AG04450 (cell line): ENCODE measurements around the gene FAM3A. TPM values are rescaled to one million over a fixed set of nuclear protein-coding genes. Genes with fewer than 3 reads are reported as not detected.
"Not testable (repeated sequence)": the region's sequence is repeated elsewhere in the genome, so short reads cannot be mapped to it uniquely, and the experiment has no call there.

Experiments
- CTCF ChIA-PET: fragments of 300-600, 350-600 bp; formaldehyde crosslinking; extraction: SDS; loops from one replicate; lab custom pipeline; 2022; ENCODE audit warnings: antibody characterized with exemption, inconsistent platforms; lab: Charles Lee
- POLR2A ChIA-PET: fragments of 350-600 bp; formaldehyde crosslinking; extraction: SDS; loops from one replicate; lab custom pipeline; 2021; ENCODE audit warnings: antibody characterized with exemption, inconsistent platforms; lab: Yijun Ruan, JAX
- DNase-seq: peaks from one replicate; pipeline ENCODE4 v3.0.0-alpha.2; 2011; ENCODE audit warnings: low read depth, low spot score
- H3K27ac ChIP-seq: one replicate; pipeline ENCODE4 v1.5.1; 2012; ENCODE audit warnings: low read depth, low read length, control low read depth
- H3K27me3 ChIP-seq: one replicate; pipeline ENCODE4 v1.6.0; 2012; ENCODE audit warnings: low read length; ENCODE audit not compliant: control insufficient read depth, insufficient read depth
- H3K4me3 ChIP-seq: 2 replicates; pipeline ENCODE4 v1.5.1; 2011; ENCODE audit warnings: mild to moderate bottlenecking, low read depth, low read length, control low read depth
- H3K9me3 ChIP-seq: 2 replicates; pipeline ENCODE4 v1.5.1; 2012; ENCODE audit warnings: low read length; ENCODE audit not compliant: control insufficient read depth, insufficient read depth
- polyA minus RNA-seq: library from RNA; depleted of rRNA, polyadenylated mRNA; stranded (reverse); fragments of >200 nt; gene quantifications from 2 replicates; pipeline ENCODE4 v1.2.3, GENCODE V29; 2011; rRNA and poly(A)+ RNA removed
- polyA plus RNA-seq: library from polyadenylated mRNA; depleted of rRNA; stranded (reverse); fragments of >200 nt; gene quantifications from 2 replicates; pipeline ENCODE4 v1.2.3, GENCODE V29; 2011; rRNA removed
- TF ChIP-seq, protein P1 (sequence below): IDR thresholded peaks from 2 replicates; pipeline ENCODE4 v1.5.1; 2011; ENCODE audit warnings: low read depth, low read length, control low read depth, inconsistent platforms

Gene FAM3A
- polyA plus RNA-seq, result 15.5 and 19.5 TPM in 2 replicates
- polyA minus RNA-seq, result 10.0 and 11.9 TPM in 2 replicates

DNA sequence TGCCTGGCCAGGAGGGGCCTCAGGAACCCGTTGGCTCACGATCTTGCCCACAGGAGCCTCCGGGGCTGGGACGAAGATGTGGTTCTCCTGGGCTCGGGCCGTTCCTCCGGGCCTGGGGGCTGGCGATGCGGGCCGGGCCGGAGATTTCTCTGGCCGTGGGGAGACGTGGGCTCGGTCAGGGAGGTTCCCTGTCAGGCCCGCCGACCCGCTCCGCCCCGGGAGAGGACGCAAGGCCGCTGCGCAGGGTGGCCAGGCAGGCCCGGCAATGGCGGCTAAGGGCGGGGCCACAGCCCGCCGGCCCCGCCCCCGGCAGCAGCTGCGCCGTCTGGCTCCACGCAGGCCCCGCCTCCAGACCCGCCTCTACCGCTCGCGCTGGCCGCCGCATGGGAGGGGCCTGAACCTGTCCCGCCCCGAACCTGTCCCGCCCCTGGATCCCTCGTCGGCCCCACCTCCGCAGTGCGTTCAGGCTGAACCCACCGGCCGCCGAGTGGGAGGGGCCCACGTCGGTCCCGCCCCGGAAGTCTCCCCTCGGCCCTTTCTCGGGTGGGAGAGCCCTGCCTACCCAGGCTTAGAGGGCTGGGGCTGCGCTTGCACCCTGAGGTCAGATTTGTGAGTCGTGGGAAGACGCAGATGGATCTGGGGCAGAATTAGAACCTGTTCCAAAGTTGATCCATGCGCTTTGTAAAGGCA, at the start of gene FAM3A:
Gene FAM3A, minus strand, starts transcription at position 267 of the 690 bp plus-strand sequence. CDS start 460 bp downstream, outside the sequence.
- H3K27me3 ChIP-seq, result no peaks in the 10 kb centered on the region
- POLR2A ChIA-PET, result interaction anchor here (0.8 to 2.7 kb wide), 3 partner anchors 11 to 37 kb away, joined by 3 to 12 read pairs (median 5); partner anchors contain the start of genes LAGE3 and SLC10A3
- CTCF ChIA-PET, result interaction anchor here (2.9 kb wide), 1 partner anchor 11 kb away, joined by 12 read pairs; no protein-coding TSS in a partner anchor

GRCh38 chrX:154562295-154562694, 46.3 kb upstream of the FAM3A start:
- CTCF ChIA-PET, POLR2A ChIA-PET, H3K27me3 ChIP-seq, H3K27ac ChIP-seq, DNase-seq, H3K9me3 ChIP-seq, H3K4me3 ChIP-seq: not testable (repeated sequence)

More for the DNA sequence above, at the start of gene FAM3A:
- peak within 1 kb of the TSS; percentile 68 for H3K4me3 ChIP-seq
- no peaks in the 10 kb centered on the region for H3K9me3 ChIP-seq
- H3K27ac ChIP-seq, result peak within 1 kb of the TSS; percentile 81
- peak; percentile 73 for DNase-seq
- TF ChIP-seq, protein P1, sequence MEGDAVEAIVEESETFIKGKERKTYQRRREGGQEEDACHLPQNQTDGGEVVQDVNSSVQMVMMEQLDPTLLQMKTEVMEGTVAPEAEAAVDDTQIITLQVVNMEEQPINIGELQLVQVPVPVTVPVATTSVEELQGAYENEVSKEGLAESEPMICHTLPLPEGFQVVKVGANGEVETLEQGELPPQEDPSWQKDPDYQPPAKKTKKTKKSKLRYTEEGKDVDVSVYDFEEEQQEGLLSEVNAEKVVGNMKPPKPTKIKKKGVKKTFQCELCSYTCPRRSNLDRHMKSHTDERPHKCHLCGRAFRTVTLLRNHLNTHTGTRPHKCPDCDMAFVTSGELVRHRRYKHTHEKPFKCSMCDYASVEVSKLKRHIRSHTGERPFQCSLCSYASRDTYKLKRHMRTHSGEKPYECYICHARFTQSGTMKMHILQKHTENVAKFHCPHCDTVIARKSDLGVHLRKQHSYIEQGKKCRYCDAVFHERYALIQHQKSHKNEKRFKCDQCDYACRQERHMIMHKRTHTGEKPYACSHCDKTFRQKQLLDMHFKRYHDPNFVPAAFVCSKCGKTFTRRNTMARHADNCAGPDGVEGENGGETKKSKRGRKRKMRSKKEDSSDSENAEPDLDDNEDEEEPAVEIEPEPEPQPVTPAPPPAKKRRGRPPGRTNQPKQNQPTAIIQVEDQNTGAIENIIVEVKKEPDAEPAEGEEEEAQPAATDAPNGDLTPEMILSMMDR, result no peak

DNA sequence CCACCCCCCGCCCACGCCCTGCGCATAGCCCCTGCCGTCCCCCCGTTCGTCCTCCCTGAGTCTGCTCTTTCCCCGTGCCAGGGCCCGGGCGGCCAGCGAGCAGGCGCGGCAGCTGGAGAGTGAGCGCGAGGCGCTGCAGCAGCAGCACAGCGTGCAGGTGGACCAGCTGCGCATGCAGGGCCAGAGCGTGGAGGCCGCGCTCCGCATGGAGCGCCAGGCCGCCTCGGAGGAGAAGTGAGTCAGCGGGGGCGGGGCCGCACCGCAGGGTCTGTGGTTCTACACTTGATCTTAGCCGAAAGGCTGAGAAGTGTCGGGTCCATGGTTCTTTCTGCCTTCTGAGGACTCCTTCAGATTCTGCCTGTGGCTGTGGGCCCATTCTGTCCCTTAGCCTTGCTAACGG, 44.3 kb upstream of the FAM3A start:
- H3K27ac ChIP-seq, POLR2A ChIA-PET, DNase-seq, H3K4me3 ChIP-seq, H3K9me3 ChIP-seq, CTCF ChIA-PET, H3K27me3 ChIP-seq: not testable (repeated sequence)

GRCh38 chrX:154558896-154559295, 42.9 kb upstream of the FAM3A start:
- H3K9me3 ChIP-seq, POLR2A ChIA-PET, H3K4me3 ChIP-seq, DNase-seq, H3K27ac ChIP-seq, H3K27me3 ChIP-seq, CTCF ChIA-PET: not testable (repeated sequence)

- H3K9me3 ChIP-seq, DNase-seq, H3K27me3 ChIP-seq, CTCF ChIA-PET, H3K27ac ChIP-seq, POLR2A ChIA-PET, H3K4me3 ChIP-seq: not testable (repeated sequence)
Measured at GRCh38 chrX:154558060-154558690, 42.1 kb upstream of the FAM3A start.

DNA sequence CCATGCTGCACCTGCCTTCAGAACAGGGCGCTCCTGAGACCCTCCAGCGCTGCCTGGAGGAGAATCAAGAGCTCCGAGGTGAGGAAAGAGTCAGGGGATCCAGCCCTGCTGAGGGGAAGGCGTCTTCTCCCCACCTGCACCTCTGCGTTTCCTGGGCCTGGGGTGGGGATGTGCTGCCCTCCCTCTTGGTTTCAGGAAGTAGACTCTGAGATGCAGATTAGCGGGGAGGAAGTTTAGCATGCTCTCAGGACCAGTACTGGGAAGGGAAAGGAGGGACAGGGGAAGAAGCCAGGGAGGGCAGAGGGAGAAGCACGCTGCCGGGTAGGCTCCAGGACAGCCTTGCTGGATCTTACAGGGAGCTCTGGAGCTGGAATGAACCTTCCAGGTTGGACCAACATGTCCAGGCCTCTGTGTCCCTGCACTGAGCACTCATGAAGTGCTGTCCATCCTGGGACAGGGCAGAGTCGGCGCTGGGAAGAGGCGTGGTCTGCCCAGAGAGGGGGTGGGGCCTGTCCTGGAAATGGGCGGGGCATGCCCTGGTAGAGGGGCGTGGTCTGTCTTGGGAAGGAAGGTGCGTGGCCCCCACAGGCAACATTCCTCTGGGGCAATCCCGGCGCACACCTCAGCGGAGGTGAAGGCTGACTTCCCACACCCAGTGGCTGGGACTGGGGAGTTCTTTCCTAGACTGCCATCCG, 36.2 kb upstream of the FAM3A start:
- H3K4me3 ChIP-seq, CTCF ChIA-PET, POLR2A ChIA-PET, H3K27me3 ChIP-seq, DNase-seq, H3K9me3 ChIP-seq, H3K27ac ChIP-seq: not testable (repeated sequence)

- peak overlapping the region; percentile 31 for H3K27ac ChIP-seq
- TF ChIP-seq, protein P1, result no peak
- H3K27me3 ChIP-seq, result no peaks in the 10 kb centered on the region
- peak overlapping the region; percentile 34 for H3K4me3 ChIP-seq
- no peak for DNase-seq
- no peaks in the 10 kb centered on the region for H3K9me3 ChIP-seq
- ChIA-PET CTCF (no interaction called here), POLR2A (interaction anchor here (0.7 kb wide), 1 partner anchor 182 kb away, joined by 5 read pairs; no protein-coding TSS in a partner anchor)
Measured at GRCh38 chrX:154549766-154550165, 33.7 kb upstream of the FAM3A start.
